ENCODE measurements around the gene MCM5.

- TF ChIP-seq POLR2A (IDR thresholded peaks at IDR 0.05) (no peak), CTCF (IDR thresholded peaks at IDR 0.05) (no peak)
These were observed 24.9 kb upstream of the MCM5 start for GRCh38 chr22:35375031-35375430.
